ENCODE results near the gene LTBP2.

The LTBP2 gene

GRCh38 chr14:74645244-74645643 lies 33.2 kb upstream of the LTBP2 start:
- Histone ChIP-seq H3K18ac (ENCODE audit: low read length) (no peak overlapping the region), H3K27me3 (ENCODE audit: insufficient read depth, low read length) (no peaks in the 10 kb centered on the region), H4K8ac (ENCODE audit: low read depth, low read length) (no peak overlapping the region), H2BK12ac (ENCODE audit: low read length) (no peak overlapping the region), H3K79me2 (ENCODE audit: control insufficient read depth, insufficient read depth, low read length, poor library complexity) (no peaks in the 10 kb centered on the region), H3K4me1 (ENCODE audit: control insufficient read depth in 1 of 2, insufficient read depth in 2 of 2, low read length in 2 of 2) (peaks cover 16% of the 10 kb centered on the region in 2 experiments), H3K9ac (ENCODE audit: low read length) (no peak overlapping the region), H3K4me2 (ENCODE audit: low read length) (no peak overlapping the region), H3K9me3 (ENCODE audit: insufficient read depth, low read depth, low read length) (no peaks in the 10 kb centered on the region), H2AK5ac (ENCODE audit: low read length) (no peak overlapping the region), H2BK5ac (ENCODE audit: low read depth, low read length, poor library complexity) (no peak overlapping the region), H2BK120ac (ENCODE audit: insufficient read depth, low read length, poor library complexity) (no peak overlapping the region), H3K27ac (ENCODE audit: low read depth, low read length) (no peak overlapping the region), H4K91ac (ENCODE audit: low read depth, low read length) (no peak overlapping the region), H3K23ac (ENCODE audit: low read length) (no peak overlapping the region), H3K14ac (ENCODE audit: low read length) (no peak overlapping the region), H3K79me1 (ENCODE audit: low read length) (no peaks in the 10 kb centered on the region), H4K12ac (ENCODE audit: low read depth, low read length) (no peak overlapping the region), H2AFZ (ENCODE audit: insufficient read depth, low read length, poor library complexity) (no peak overlapping the region), H3K4me3 (ENCODE audit: low read depth, low read length) (no peak overlapping the region), H3K36me3 (ENCODE audit: control insufficient read depth in 1 of 2, insufficient read depth in 2 of 2, low read length in 2 of 2) (no peaks in the 10 kb centered on the region), H3K4ac (ENCODE audit: low read depth, low read length) (no peak overlapping the region)
- no CpG with 5 or more reads among the region's 5 CpGs for WGBS (ENCODE audit: extremely low coverage, insufficient coverage, insufficient read length)
- DNase-seq = no peak

DNA sequence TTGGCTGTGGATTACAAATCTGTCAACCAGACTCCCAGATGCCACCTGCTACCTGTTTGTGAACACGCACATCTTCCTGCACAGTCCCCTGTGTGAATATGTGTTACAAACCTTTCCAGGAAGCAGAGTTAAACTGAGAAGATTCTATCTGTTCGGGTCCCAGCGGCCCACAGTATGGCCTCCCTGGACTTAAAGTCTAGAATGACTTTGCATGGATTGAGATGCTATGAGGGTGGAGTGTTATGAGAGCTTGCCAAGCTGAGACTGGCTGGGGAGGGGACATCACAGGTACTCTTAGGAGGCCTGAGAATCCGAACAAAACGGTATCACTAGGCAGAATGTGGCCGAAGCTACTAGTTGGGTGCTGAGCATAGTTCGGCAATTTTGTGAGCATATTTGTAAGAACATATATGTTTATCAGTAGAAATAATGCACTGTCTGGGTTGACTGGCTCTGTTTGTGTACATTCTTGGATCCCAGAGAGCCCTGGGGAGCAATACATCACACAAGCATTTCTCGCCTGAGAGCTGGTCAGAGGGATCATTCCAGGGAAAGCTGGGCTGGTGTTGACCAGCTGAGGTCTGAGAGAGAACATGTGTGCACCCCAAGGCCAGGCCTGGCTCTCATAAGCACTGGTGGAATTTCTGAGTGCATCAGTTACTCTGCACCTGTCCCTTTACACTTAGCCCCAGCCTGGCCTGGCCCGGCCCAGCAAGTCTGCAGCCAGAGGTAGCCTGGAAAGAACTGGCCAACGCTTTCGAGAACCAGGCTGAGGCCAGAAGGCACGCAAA lies 29.8 kb upstream of the LTBP2 start:
- no peak overlapping the region for H2AK5ac ChIP-seq (ENCODE audit: low read length)
- H2BK12ac ChIP-seq (ENCODE audit: low read length) = no peak overlapping the region
- no peak overlapping the region for H3K4me3 ChIP-seq (ENCODE audit: low read depth, low read length)
- H4K91ac ChIP-seq (ENCODE audit: low read depth, low read length) = no peak overlapping the region
- no peak overlapping the region for H3K14ac ChIP-seq (ENCODE audit: low read length)
- H2BK120ac ChIP-seq (ENCODE audit: insufficient read depth, low read length, poor library complexity) = no peak overlapping the region
- no peak overlapping the region for H3K27ac ChIP-seq (ENCODE audit: low read depth, low read length)
- H3K27me3 ChIP-seq (ENCODE audit: insufficient read depth, low read length) = no peaks in the 10 kb centered on the region
- no peak overlapping the region for H2BK5ac ChIP-seq (ENCODE audit: low read depth, low read length, poor library complexity)
- no peak overlapping the region for H2AFZ ChIP-seq (ENCODE audit: insufficient read depth, low read length, poor library complexity)
- WGBS (ENCODE audit: extremely low coverage, insufficient coverage, insufficient read length) = no CpG with 5 or more reads among the region's 12 CpGs
- H4K8ac ChIP-seq (ENCODE audit: low read depth, low read length) = no peak overlapping the region
- H3K4me1 ChIP-seq (ENCODE audit: control insufficient read depth in 1 of 2, insufficient read depth in 2 of 2, low read length in 2 of 2) = peaks cover 3 to 4% of the 10 kb centered on the region in 2 experiments
- H4K12ac ChIP-seq (ENCODE audit: low read depth, low read length) = no peak overlapping the region
- no peak overlapping the region for H3K9ac ChIP-seq (ENCODE audit: low read length)
- H3K79me1 ChIP-seq (ENCODE audit: low read length) = no peaks in the 10 kb centered on the region
- no peak overlapping the region for H3K23ac ChIP-seq (ENCODE audit: low read length)
- H3K4me2 ChIP-seq (ENCODE audit: low read length) = no peak overlapping the region
- no peaks in the 10 kb centered on the region for H3K36me3 ChIP-seq (ENCODE audit: control insufficient read depth in 1 of 2, insufficient read depth in 2 of 2, low read length in 2 of 2)
- no peak for DNase-seq
- H3K18ac ChIP-seq (ENCODE audit: low read length) = no peak overlapping the region
- H3K9me3 ChIP-seq (ENCODE audit: insufficient read depth, low read depth, low read length) = no peaks in the 10 kb centered on the region
- H3K4ac ChIP-seq (ENCODE audit: low read depth, low read length) = no peak overlapping the region
- no peaks in the 10 kb centered on the region for H3K79me2 ChIP-seq (ENCODE audit: control insufficient read depth, insufficient read depth, low read length, poor library complexity)

DNA sequence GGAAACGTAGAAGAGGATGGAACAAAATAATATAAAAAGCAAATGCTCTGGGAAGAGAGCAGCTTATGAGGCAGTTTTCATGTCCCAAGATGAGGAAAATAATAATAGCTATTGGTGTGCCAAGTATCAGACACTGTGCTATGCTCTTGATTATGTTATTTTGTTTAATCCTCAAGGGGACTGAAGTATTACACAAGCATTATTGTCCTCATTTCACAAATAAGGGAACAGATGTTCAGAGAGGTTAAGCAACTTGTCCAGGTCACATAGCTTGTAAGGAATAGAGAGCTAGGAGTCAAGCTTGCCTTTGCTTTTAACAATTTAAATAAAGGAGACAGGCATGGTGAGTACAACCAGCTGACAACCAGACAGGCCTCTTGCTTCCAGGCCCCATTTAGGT lies 26.9 kb upstream of the LTBP2 start:
- Histone ChIP-seq H2BK5ac (ENCODE audit: low read depth, low read length, poor library complexity) (no peak overlapping the region), H3K79me2 (ENCODE audit: control insufficient read depth, insufficient read depth, low read length, poor library complexity) (no peaks in the 10 kb centered on the region), H3K4ac (ENCODE audit: low read depth, low read length) (no peak overlapping the region), H3K79me1 (ENCODE audit: low read length) (no peaks in the 10 kb centered on the region), H3K14ac (ENCODE audit: low read length) (no peak overlapping the region), H3K9ac (ENCODE audit: low read length) (no peak overlapping the region), H3K18ac (ENCODE audit: low read length) (no peak overlapping the region), H3K27me3 (ENCODE audit: insufficient read depth, low read length) (no peaks in the 10 kb centered on the region), H4K8ac (ENCODE audit: low read depth, low read length) (no peak overlapping the region), H3K9me3 (ENCODE audit: insufficient read depth, low read depth, low read length) (no peaks in the 10 kb centered on the region), H3K4me1 (ENCODE audit: control insufficient read depth in 1 of 2, insufficient read depth in 2 of 2, low read length in 2 of 2) (peaks cover 3 to 5% of the 10 kb centered on the region in 2 experiments), H3K23ac (ENCODE audit: low read length) (no peak overlapping the region), H2BK120ac (ENCODE audit: insufficient read depth, low read length, poor library complexity) (no peak overlapping the region), H3K4me2 (ENCODE audit: low read length) (no peak overlapping the region), H3K27ac (ENCODE audit: low read depth, low read length) (no peak overlapping the region), H4K91ac (ENCODE audit: low read depth, low read length) (no peak overlapping the region), H4K12ac (ENCODE audit: low read depth, low read length) (no peak overlapping the region), H2BK12ac (ENCODE audit: low read length) (no peak overlapping the region), H2AFZ (ENCODE audit: insufficient read depth, low read length, poor library complexity) (no peak overlapping the region), H3K4me3 (ENCODE audit: low read depth, low read length) (no peak overlapping the region), H3K36me3 (ENCODE audit: control insufficient read depth in 1 of 2, insufficient read depth in 2 of 2, low read length in 2 of 2) (no peaks in the 10 kb centered on the region), H2AK5ac (ENCODE audit: low read length) (no peak overlapping the region)
- no peak for DNase-seq
- no CpG with 5 or more reads among the region's 1 CpG for WGBS (ENCODE audit: extremely low coverage, insufficient coverage, insufficient read length)

GRCh38 chr14:74638066-74638465 lies 26.0 kb upstream of the LTBP2 start:
- no peaks in the 10 kb centered on the region for H3K27me3 ChIP-seq (ENCODE audit: insufficient read depth, low read length)
- H3K79me1 ChIP-seq (ENCODE audit: low read length) = no peaks in the 10 kb centered on the region
- H3K36me3 ChIP-seq (ENCODE audit: control insufficient read depth in 1 of 2, insufficient read depth in 2 of 2, low read length in 2 of 2) = no peaks in the 10 kb centered on the region
- no peak overlapping the region for H3K14ac ChIP-seq (ENCODE audit: low read length)
- H3K23ac ChIP-seq (ENCODE audit: low read length) = no peak overlapping the region
- no peak overlapping the region for H2AK5ac ChIP-seq (ENCODE audit: low read length)
- no peaks in the 10 kb centered on the region for H3K9me3 ChIP-seq (ENCODE audit: insufficient read depth, low read depth, low read length)
- H3K18ac ChIP-seq (ENCODE audit: low read length) = no peak overlapping the region
- H2AFZ ChIP-seq (ENCODE audit: insufficient read depth, low read length, poor library complexity) = no peak overlapping the region
- H3K27ac ChIP-seq (ENCODE audit: low read depth, low read length) = no peak overlapping the region
- no peaks in the 10 kb centered on the region for H3K79me2 ChIP-seq (ENCODE audit: control insufficient read depth, insufficient read depth, low read length, poor library complexity)
- H3K4ac ChIP-seq (ENCODE audit: low read depth, low read length) = no peak overlapping the region
- no peak overlapping the region for H2BK5ac ChIP-seq (ENCODE audit: low read depth, low read length, poor library complexity)
- DNase-seq = no peak
- WGBS (ENCODE audit: extremely low coverage, insufficient coverage, insufficient read length) = no CpG with 5 or more reads among the region's 7 CpGs
- H4K12ac ChIP-seq (ENCODE audit: low read depth, low read length) = no peak overlapping the region
- no peak overlapping the region for H2BK12ac ChIP-seq (ENCODE audit: low read length)
- H3K4me2 ChIP-seq (ENCODE audit: low read length) = no peak overlapping the region
- H4K8ac ChIP-seq (ENCODE audit: low read depth, low read length) = no peak overlapping the region
- no peak overlapping the region for H4K91ac ChIP-seq (ENCODE audit: low read depth, low read length)
- no peak overlapping the region for H3K9ac ChIP-seq (ENCODE audit: low read length)
- no peak overlapping the region for H2BK120ac ChIP-seq (ENCODE audit: insufficient read depth, low read length, poor library complexity)
- H3K4me3 ChIP-seq (ENCODE audit: low read depth, low read length) = no peak overlapping the region
- H3K4me1 ChIP-seq (ENCODE audit: control insufficient read depth in 1 of 2, insufficient read depth in 2 of 2, low read length in 2 of 2) = peaks cover 3 to 5% of the 10 kb centered on the region in 2 experiments

All from trophoblast cell (in vitro differentiated cells and primary cell).